ENCODE results near the gene C19orf81.

Gene C19orf81

GRCh38 chr19:50660088-50660366 lies 10.8 kb downstream of the C19orf81 start:
- no peak for DNase-seq

GRCh38 chr19:50661023-50661422 lies 11.8 kb downstream of the C19orf81 start:
- no peak for DNase-seq

GRCh38 chr19:50661766-50662650 lies 12.8 kb downstream of the C19orf81 start:
- DNase-seq, result no peak

GRCh38 chr19:50662651-50663481 lies 13.6 kb downstream of the C19orf81 start:
- DNase-seq, result no peak

- no peak for DNase-seq
These were observed 14.2 kb downstream of the C19orf81 start for GRCh38 chr19:50663482-50663790.

GRCh38 chr19:50664204-50664603 lies 15.0 kb downstream of the C19orf81 start:
- no peak for DNase-seq

- DNase-seq, result no peak
These were observed 17.3 kb downstream of the C19orf81 start for GRCh38 chr19:50666346-50667176.

GRCh38 chr19:50667177-50667758 lies 18.0 kb downstream of the C19orf81 start:
- DNase-seq, result no peak

- no peak for DNase-seq
These were observed 18.6 kb downstream of the C19orf81 start for GRCh38 chr19:50667759-50668231.

- DNase-seq, result no peak
These were observed 19.2 kb downstream of the C19orf81 start for GRCh38 chr19:50668416-50668815.

GRCh38 chr19:50668879-50669278 lies 19.6 kb downstream of the C19orf81 start:
- DNase-seq, result no peak

GRCh38 chr19:50669302-50670101 lies 20.3 kb downstream of the C19orf81 start:
- DNase-seq, result peak; percentile 9

- no peak for DNase-seq
These were observed 20.8 kb downstream of the C19orf81 start for GRCh38 chr19:50670102-50670380.

GRCh38 chr19:50673118-50673517 lies 23.9 kb downstream of the C19orf81 start:
- no peak for DNase-seq

- no peak for DNase-seq
These were observed 27.5 kb downstream of the C19orf81 start for GRCh38 chr19:50676625-50677197.

GRCh38 chr19:50677636-50678035 lies 28.4 kb downstream of the C19orf81 start:
- no peak for DNase-seq

GRCh38 chr19:50678323-50678722 lies 29.1 kb downstream of the C19orf81 start:
- DNase-seq, result no peak

- peak; percentile 61 for DNase-seq
These were observed 30.2 kb downstream of the C19orf81 start for GRCh38 chr19:50679177-50680125.

- no peak for DNase-seq
These were observed 37.2 kb downstream of the C19orf81 start for GRCh38 chr19:50686310-50687032.

- no peak for DNase-seq
These were observed 39.5 kb downstream of the C19orf81 start for GRCh38 chr19:50688766-50689165.
